K562 (cell line): ENCODE data around the gene CCNYL1.

Experiments
- CTCF ChIP-seq, 3 experiments: IDR thresholded peaks in 2 of 3; conservative IDR thresholded peaks in 1 of 3; 2 replicates each; pipeline ENCODE4 v1.5.1; 2011 to 2012; ENCODE audit warnings: low read length in 3 of 3, mild to moderate bottlenecking in 3 of 3, control low read depth in 2 of 3, improper control_type of control experiment in 1 of 3, inconsistent platforms in 1 of 3, low read depth in 1 of 3, mixed read lengths in 1 of 3, moderate library complexity in 1 of 3; ENCODE audit not compliant: insufficient read depth in 2 of 3
- EWSR1 ChIP-seq: fragments of 450-650 bp; IDR thresholded peaks from 2 replicates; pipeline ENCODE4 v1.6.1; 2018; ENCODE audit warnings: borderline replicate concordance, mild to moderate bottlenecking, low read depth, moderate library complexity; ENCODE audit not compliant: partially characterized antibody
- HES1 ChIP-seq: fragments of 450-650 bp; IDR thresholded peaks from 2 replicates; pipeline ENCODE4 v1.6.1; 2016; ENCODE audit warnings: low read depth, mild to moderate bottlenecking, moderate library complexity
- KDM4B ChIP-seq, 2 experiments: fragments of 450-650 bp in 1 of 2; sonication (generic) in 1 of 2; IDR thresholded peaks; 2 replicates each; pipeline ENCODE4 v1.6.1; 2016 to 2017; ENCODE audit warnings: borderline replicate concordance in 2 of 2, antibody characterized with exemption in 1 of 2, low read depth in 1 of 2, mild to moderate bottlenecking in 1 of 2
- KLF1 ChIP-seq: fragments of 450-650 bp; IDR thresholded peaks from 2 replicates; pipeline ENCODE4 v1.6.1; 2016; ENCODE audit warnings: missing genetic modification characterization, missing compliant biosample characterization
- NBN ChIP-seq: fragments of 450-650 bp; IDR thresholded peaks from 2 replicates; pipeline ENCODE4 v1.6.1; 2016; ENCODE audit warnings: low read depth, mild to moderate bottlenecking
- SNRNP70 ChIP-seq: fragments of 200-400 bp; formaldehyde crosslinking; optimal IDR thresholded peaks from 2 replicates; pipeline ENCODE3; 2017; ENCODE audit warnings: low read depth, low read length
- SRF ChIP-seq, 2 experiments: fragments of 250-450, 450-650 bp in 1 of 2; sonication (Bioruptor Pico) in 1 of 2; sonication (generic) in 1 of 2; formaldehyde crosslinking; IDR thresholded peaks; 2 replicates each; pipeline versions ENCODE4 v1.5.0 to v1.5.1; 2020 to 2022; ENCODE audit warnings: mild to moderate bottlenecking in 1 of 2, missing genetic modification reagents in 1 of 2
- TAF1 ChIP-seq: IDR thresholded peaks from 2 replicates; pipeline ENCODE4 v1.6.1; 2011; ENCODE audit warnings: mild to moderate bottlenecking, low read length, moderate library complexity; ENCODE audit not compliant: insufficient read depth, control insufficient read depth, severe bottlenecking; ENCODE audit errors: extremely low read depth
- ZHX1 ChIP-seq: fragments of 150-350 bp; conservative IDR thresholded peaks from 2 replicates; pipeline ENCODE4 v1.6.1; 2014; ENCODE audit warnings: low read length
- ZNF274 ChIP-seq: IDR thresholded peaks from 2 replicates; pipeline ENCODE4 v1.6.1; 2011; ENCODE audit warnings: low read depth, mild to moderate bottlenecking, low read length, moderate library complexity, borderline replicate concordance
- ZNF431 ChIP-seq: sonication (generic); formaldehyde crosslinking; IDR thresholded peaks from 2 replicates; pipeline ENCODE4 v1.8.0; 2022; ENCODE audit warnings: mild to moderate bottlenecking, missing genetic modification reagents

GRCh38 chr2:207771421-207771820 is 60.0 kb downstream of the CCNYL1 start:
- TF ChIP-seq NBN (no peak), HES1 (no peak), ZNF274 (no peak), CTCF (IDR thresholded peaks at IDR 0.05 in 2 of 3, conservative IDR thresholded peaks at IDR 0.05 in 1 of 3; ENCODE audit: insufficient read depth in 2 of 3, low read depth in 1 of 3, low read length in 3 of 3) (no peak), SNRNP70 (no peak), ZHX1 (no peak), KLF1 (tag) (no peak), KDM4B (IDR thresholded peaks at IDR 0.05; ENCODE audit: borderline replicate concordance in 2 of 2, low read depth in 1 of 2) (no peak), EWSR1 (no peak), ZNF431 (CRISPR knock-in tag) (no peak), SRF (CRISPR knock-in tag; IDR thresholded peaks at IDR 0.05) (no peak), TAF1 (no peak)
